MM.1S (cell line): ENCODE results near the gene SLC38A10.

Experiments used
- DNase-seq: peaks from one replicate; pipeline ENCODE4 v3.0.0-alpha.2; 2015
- H2AFZ ChIP-seq: fragments of 300-600 bp; sonication (generic); 2 replicates; pipeline ENCODE4 v1.6.0; 2016; ENCODE audit warnings: antibody characterized with exemption, low read length
- H3F3A ChIP-seq: fragments of 300-600 bp; sonication (generic); 2 replicates; pipeline ENCODE4 v1.6.1; 2016; ENCODE audit warnings: mild to moderate bottlenecking, antibody characterized with exemption, low read length, moderate library complexity, mixed read lengths; ENCODE audit not compliant: insufficient read depth
- H3K27ac ChIP-seq: fragments of 300-600 bp; sonication (generic); 2 replicates; pipeline ENCODE4 v1.5.1; 2016; ENCODE audit warnings: mild to moderate bottlenecking, low read length
- H3K27me3 ChIP-seq: fragments of 300-600 bp; sonication (generic); replicated peaks from 2 replicates; pipeline ENCODE4 v1.6.0; 2016; ENCODE audit warnings: low read length; ENCODE audit not compliant: insufficient read depth
- H3K36me3 ChIP-seq: fragments of 300-600 bp; sonication (generic); replicated peaks from 2 replicates; pipeline ENCODE4 v1.6.1; 2016; ENCODE audit warnings: mild to moderate bottlenecking, low read length, mixed read lengths; ENCODE audit not compliant: insufficient read depth
- H3K4me1 ChIP-seq: fragments of 300-600 bp; sonication (generic); 2 replicates; pipeline ENCODE4 v1.6.1; 2016; ENCODE audit warnings: low read length, mixed read lengths
- H3K4me2 ChIP-seq: fragments of 300-600 bp; sonication (generic); 2 replicates; pipeline ENCODE4 v1.6.0; 2016; ENCODE audit warnings: low read depth, low read length
- H3K4me3 ChIP-seq: fragments of 300-600 bp; sonication (generic); 2 replicates; pipeline ENCODE4 v1.5.1; 2016; ENCODE audit warnings: low read length, mixed read lengths
- H3K79me2 ChIP-seq: fragments of 300-600 bp; sonication (generic); 2 replicates; pipeline ENCODE4 v1.6.1; 2016; ENCODE audit warnings: mixed run types, low read length, mixed read lengths
- H3K9ac ChIP-seq: fragments of 300-600 bp; sonication (generic); 2 replicates; pipeline ENCODE4 v1.6.1; 2016; ENCODE audit warnings: low read length, mixed read lengths
- H3K9me2 ChIP-seq: fragments of 300-600 bp; sonication (generic); replicated peaks from 2 replicates; pipeline ENCODE4 v1.6.1; 2016; ENCODE audit warnings: mild to moderate bottlenecking, low read length, mixed read lengths; ENCODE audit not compliant: insufficient read depth
- H3K9me3 ChIP-seq: fragments of 300-600 bp; sonication (generic); replicated peaks from 2 replicates; pipeline ENCODE4 v1.6.1; 2016; ENCODE audit warnings: mild to moderate bottlenecking, low read length, mixed read lengths; ENCODE audit not compliant: insufficient read depth
- H4K20me1 ChIP-seq: fragments of 300-600 bp; sonication (generic); 2 replicates; pipeline ENCODE4 v1.6.1; 2016; ENCODE audit warnings: mild to moderate bottlenecking, low read length, moderate library complexity, mixed read lengths; ENCODE audit not compliant: insufficient read depth
- CTCF ChIP-seq: fragments of 300-600 bp; sonication (generic); IDR thresholded peaks from 2 replicates; pipeline ENCODE4 v1.5.1; 2016; ENCODE audit warnings: antibody characterized with exemption, low read length, mixed read lengths
- EZH2 ChIP-seq: fragments of 300-600 bp; sonication (generic); optimal IDR thresholded peaks from 2 replicates; pipeline ENCODE3; 2017; ENCODE audit warnings: low read depth, mild to moderate bottlenecking, antibody characterized with exemption, low read length, mixed read lengths
- EZH2phosphoT487 ChIP-seq: fragments of 300-600 bp; sonication (generic); IDR thresholded peaks from 2 replicates; pipeline ENCODE4 v1.6.1; 2018; ENCODE audit warnings: antibody characterized with exemption, low read length

Gene SLC38A10

DNA sequence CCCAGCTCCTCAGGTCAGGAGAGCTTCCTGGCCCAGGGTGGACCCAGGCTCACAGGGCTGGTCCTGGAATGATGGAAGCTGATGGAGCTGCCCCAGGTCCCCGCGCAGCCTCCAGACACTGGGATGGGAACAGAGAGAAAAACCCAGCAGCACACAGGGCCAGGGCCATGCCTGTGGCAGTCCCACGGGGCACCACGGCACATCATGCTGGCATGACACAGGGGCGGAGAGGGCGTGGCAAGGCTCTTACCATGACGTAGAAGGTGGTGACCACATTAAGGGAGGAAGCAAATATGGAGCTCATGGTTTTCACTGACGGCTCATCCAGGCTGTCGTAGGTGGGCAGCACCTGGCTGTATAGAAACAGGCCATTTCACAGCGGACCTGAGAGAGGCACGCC is 18.3 kb downstream of the SLC38A10 start:
- Histone ChIP-seq H3K4me2 (no peak overlapping the region), H2AFZ (no peak overlapping the region), H3K9me2 (no peaks in the 10 kb centered on the region), H3K27ac (no peak overlapping the region), H3K9me3 (no peaks in the 10 kb centered on the region), H3F3A (no peaks in the 10 kb centered on the region), H3K4me1 (no peaks in the 10 kb centered on the region), H3K9ac (no peak overlapping the region), H3K79me2 (peaks cover 4% of the 10 kb centered on the region; the same call in 1 of the 2 replicates), H3K4me3 (no peak overlapping the region), H3K36me3 (no peaks in the 10 kb centered on the region; the same call in 1 of the 2 replicates), H3K27me3 (no peaks in the 10 kb centered on the region), H4K20me1 (no peaks in the 10 kb centered on the region)
- TF ChIP-seq EZH2phosphoT487 (no peak), CTCF (no peak), EZH2 (no peak)
- DNase-seq, result no peak

DNA sequence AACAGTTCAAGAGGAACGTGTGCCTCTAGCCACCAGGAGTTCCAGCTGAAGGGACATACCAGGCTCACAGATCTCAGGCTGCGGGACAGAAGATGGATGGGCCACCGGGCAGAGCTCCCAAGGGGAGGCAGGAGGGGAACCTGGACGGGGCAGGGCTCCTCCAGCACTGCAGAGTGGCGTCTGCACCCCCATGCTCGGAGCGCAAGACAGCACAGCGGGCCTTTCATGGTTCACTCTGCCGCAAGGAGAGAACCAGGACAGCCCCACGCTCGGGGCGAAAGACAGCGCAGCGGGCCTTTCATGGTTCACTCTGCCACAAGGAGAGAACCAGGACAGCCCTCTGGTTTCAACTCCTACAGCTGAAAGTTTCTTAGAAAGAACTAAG is 20.6 kb downstream of the SLC38A10 start:
- Histone ChIP-seq H3K36me3 (no peaks in the 10 kb centered on the region; the same call in 1 of the 2 replicates), H3K4me3 (no peak overlapping the region), H3K27ac (no peak overlapping the region), H3K27me3 (no peaks in the 10 kb centered on the region), H3K9me2 (no peaks in the 10 kb centered on the region), H4K20me1 (no peaks in the 10 kb centered on the region), H3K9ac (no peak overlapping the region), H3K4me2 (no peak overlapping the region), H3K9me3 (no peaks in the 10 kb centered on the region), H3F3A (no peaks in the 10 kb centered on the region), H3K79me2 (peaks cover 4% of the 10 kb centered on the region; the same call in 1 of the 2 replicates), H3K4me1 (no peaks in the 10 kb centered on the region), H2AFZ (no peak overlapping the region)
- DNase-seq, result no peak
- TF ChIP-seq EZH2phosphoT487 (no peak), CTCF (no peak), EZH2 (no peak)

DNA sequence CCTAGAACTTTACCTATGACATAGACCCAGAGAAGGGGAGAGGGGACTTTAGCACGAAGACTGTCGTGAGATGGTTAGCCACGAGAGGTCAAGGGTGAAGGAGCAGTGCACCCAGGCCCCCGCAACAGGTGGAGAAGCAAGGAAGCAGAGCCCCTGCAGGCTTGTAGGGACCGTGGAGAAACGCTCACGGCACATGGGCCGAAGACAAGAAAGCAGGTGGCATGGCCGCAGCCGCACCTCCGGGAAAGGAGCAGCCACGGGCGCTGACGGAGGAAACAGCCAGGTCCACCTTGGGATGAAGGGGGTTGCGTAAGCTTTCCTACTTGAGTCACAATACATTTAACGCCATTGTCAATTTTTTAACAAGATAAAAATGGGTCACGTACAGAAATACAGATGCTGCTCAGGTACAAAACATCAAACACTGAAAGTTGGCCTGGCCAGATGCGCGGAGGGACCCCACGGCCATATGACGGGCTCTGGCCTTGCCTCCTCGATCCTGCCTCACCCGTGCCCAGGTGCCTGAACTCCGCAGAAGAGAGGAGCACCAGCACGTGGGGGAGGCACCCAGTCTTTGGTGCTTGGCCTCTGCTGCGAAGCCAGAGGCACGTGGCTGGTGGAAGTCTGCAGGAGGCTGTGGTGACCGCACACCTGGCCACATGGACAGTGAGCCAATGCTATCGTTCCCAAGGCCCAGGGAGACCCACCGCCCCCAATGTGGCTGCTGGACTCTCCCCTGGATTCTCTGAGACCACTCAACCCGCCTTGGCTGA is 21.2 kb downstream of the SLC38A10 start:
- Histone ChIP-seq H3K9me3 (no peaks in the 10 kb centered on the region), H2AFZ (no peak overlapping the region), H3K36me3 (no peaks in the 10 kb centered on the region; the same call in 1 of the 2 replicates), H3F3A (no peaks in the 10 kb centered on the region), H3K79me2 (peaks cover 3% of the 10 kb centered on the region; the same call in 1 of the 2 replicates), H3K9me2 (no peaks in the 10 kb centered on the region), H3K27ac (no peak overlapping the region), H3K4me2 (no peak overlapping the region), H3K4me1 (no peaks in the 10 kb centered on the region), H3K4me3 (no peak overlapping the region), H3K27me3 (no peaks in the 10 kb centered on the region), H3K9ac (no peak overlapping the region), H4K20me1 (no peaks in the 10 kb centered on the region)
- TF ChIP-seq CTCF, result no peak
- TF ChIP-seq EZH2phosphoT487, result no peak
- TF ChIP-seq EZH2, result no peak
- DNase-seq, result no peak
